Measurements from ENCODE around the gene IL24. TPM values are rescaled to one million over a fixed set of nuclear protein-coding genes. Genes with fewer than 3 reads are reported as not detected.

The IL24 gene
- total and polyA plus RNA-seq, 7 experiments from 2014 or later: 0.51 to 28.4 (median 27.9) TPM; not detected in 4

GRCh38 chr1:206941766-206942418 lies 44.6 kb downstream of the IL24 start:
- H3K4me3 Mint-ChIP-seq: no peak overlapping the region
- H3K27ac Mint-ChIP-seq: no peak overlapping the region
- ChIA-PET CTCF (interaction anchor here (1.4 to 19.1 kb wide), 4 partner anchors 9 to 202 kb away, joined by 4 to 343 read pairs (median 10); partner anchors contain the start of gene FCMR), POLR2A (interaction anchor here (0.5 to 1.4 kb wide), 3 partner anchors 20 to 33 kb away, joined by 3 to 4 read pairs (median 3); partner anchors contain the start of gene FCMR)
- no peaks in the 10 kb centered on the region for H3K9me3 Mint-ChIP-seq
- H3K4me3 ChIP-seq (ENCODE audit: low read length): no peak overlapping the region
- no peak for ATAC-seq
- H3K36me3 ChIP-seq (ENCODE audit: control insufficient read depth in 2 of 3, insufficient read depth in 3 of 3, low read length in 3 of 3): no peaks in the 10 kb centered on the region
- H3K4me1 ChIP-seq (ENCODE audit: control insufficient read depth in 2 of 2, insufficient read depth in 2 of 2, low read length in 2 of 2): peaks cover 0 to 6% of the 10 kb centered on the region in 2 donors
- DNase-seq: no peak
- H3K27me3 Mint-ChIP-seq: peaks cover 0 to 45% (median 8%) of the 10 kb centered on the region in 5 donors
- H3K27ac ChIP-seq (ENCODE audit: low read depth, low read length): no peak overlapping the region
- no peaks in the 10 kb centered on the region for H3K27me3 ChIP-seq (ENCODE audit: control insufficient read depth in 2 of 2, insufficient read depth in 2 of 2, low read length in 2 of 2)
- no peaks in the 10 kb centered on the region for H3K36me3 Mint-ChIP-seq
- intact Hi-C loops (cut with micrococcal nuclease): no loop called here
- H3K4me1 Mint-ChIP-seq: peaks cover 0 to 7% (median 0%) of the 10 kb centered on the region in 7 donors
- no peaks in the 10 kb centered on the region for H3K9me3 ChIP-seq (ENCODE audit: control insufficient read depth in 2 of 3, low read length in 3 of 3)

GRCh38 chr1:206944703-206945102 lies 47.5 kb downstream of the IL24 start:
- Histone ChIP-seq H3K27me3 (ENCODE audit: control insufficient read depth in 2 of 2, insufficient read depth in 2 of 2, low read length in 2 of 2) (no peaks in the 10 kb centered on the region), H3K27ac (ENCODE audit: low read depth, low read length) (no peak overlapping the region), H3K4me1 (ENCODE audit: control insufficient read depth in 2 of 2, insufficient read depth in 2 of 2, low read length in 2 of 2) (peaks cover 0 to 6% of the 10 kb centered on the region in 2 donors), H3K4me3 (ENCODE audit: low read length) (no peak overlapping the region), H3K36me3 (ENCODE audit: control insufficient read depth in 2 of 3, insufficient read depth in 3 of 3, low read length in 3 of 3) (no peaks in the 10 kb centered on the region), H3K9me3 (ENCODE audit: control insufficient read depth in 2 of 3, low read length in 3 of 3) (no peaks in the 10 kb centered on the region)
- POLR2A ChIA-PET: interaction anchor here (0.7 kb wide), 1 partner anchor 9 kb away, joined by 3 read pairs; no protein-coding TSS in a partner anchor
- Mint-ChIP-seq H3K9me3 (peaks cover 0 to 1% (median 0%) of the 10 kb centered on the region in 11 donors), H3K4me1 (peaks cover 0 to 7% (median 0%) of the 10 kb centered on the region in 7 donors), H3K4me3 (no peak overlapping the region), H3K36me3 (peaks cover 0 to under 1% (median 0%) of the 10 kb centered on the region in 5 donors), H3K27ac (no peak overlapping the region), H3K27me3 (peaks cover 0 to 56% (median 8%) of the 10 kb centered on the region in 5 donors)
- CTCF ChIA-PET: interaction anchor here (1.0 to 1.1 kb wide), 2 partner anchors 11 to 38 kb away, joined by 4 read pairs; no protein-coding TSS in a partner anchor
- ATAC-seq (peak; percentile 55), DNase-seq (no peak)
- intact Hi-C loops (cut with micrococcal nuclease): no loop called here

- no peak overlapping the region for H3K4me3 ChIP-seq (ENCODE audit: low read length)
- ChIA-PET POLR2A (interaction anchor here (0.7 to 0.9 kb wide), 2 partner anchors 10 to 39 kb away, joined by 3 read pairs; no protein-coding TSS in a partner anchor), CTCF (interaction anchor here (0.6 to 1.0 kb wide), 2 partner anchors 10 to 37 kb away, joined by 3 to 4 read pairs; no protein-coding TSS in a partner anchor)
- H3K27ac ChIP-seq (ENCODE audit: low read depth, low read length): no peak overlapping the region
- no peaks in the 10 kb centered on the region for H3K27me3 ChIP-seq (ENCODE audit: control insufficient read depth in 2 of 2, insufficient read depth in 2 of 2, low read length in 2 of 2)
- Mint-ChIP-seq H3K36me3 (peaks cover 0 to 5% (median 0%) of the 10 kb centered on the region in 5 donors), H3K27ac (no peak overlapping the region), H3K4me1 (peaks cover 0 to 7% (median 0%) of the 10 kb centered on the region in 7 donors), H3K9me3 (peaks cover 0 to 6% (median 0%) of the 10 kb centered on the region in 11 donors), H3K27me3 (peaks cover 0 to 48% (median 8%) of the 10 kb centered on the region in 5 donors), H3K4me3 (no peak overlapping the region)
- ATAC-seq (no peak), DNase-seq (no peak)
- H3K4me1 ChIP-seq (ENCODE audit: control insufficient read depth in 2 of 2, insufficient read depth in 2 of 2, low read length in 2 of 2): peaks cover 0 to 6% of the 10 kb centered on the region in 2 donors
- H3K36me3 ChIP-seq (ENCODE audit: control insufficient read depth in 2 of 3, insufficient read depth in 3 of 3, low read length in 3 of 3): no peaks in the 10 kb centered on the region
- H3K9me3 ChIP-seq (ENCODE audit: control insufficient read depth in 2 of 3, low read length in 3 of 3): no peaks in the 10 kb centered on the region
- intact Hi-C loops (cut with micrococcal nuclease): no loop called here
Observed at GRCh38 chr1:206945779-206946178, 48.5 kb downstream of the IL24 start.

GRCh38 chr1:206946261-206946660 lies 49.0 kb downstream of the IL24 start, which contains the start of gene PIGR:
Gene PIGR, minus strand, starts transcription at chr1:206946466. Its CDS starts 5,935 bp downstream, at chr1:206940531.
- Histone ChIP-seq H3K4me3 (ENCODE audit: low read length) (no peak within 1 kb of the TSS), H3K9me3 (ENCODE audit: control insufficient read depth in 2 of 3, low read length in 3 of 3) (no peaks in the 10 kb centered on the region), H3K27me3 (ENCODE audit: control insufficient read depth in 2 of 2, insufficient read depth in 2 of 2, low read length in 2 of 2) (no peaks in the 10 kb centered on the region), H3K4me1 (ENCODE audit: control insufficient read depth in 2 of 2, insufficient read depth in 2 of 2, low read length in 2 of 2) (peaks cover 0 to 6% of the 10 kb centered on the region in 2 donors), H3K36me3 (ENCODE audit: control insufficient read depth in 2 of 3, insufficient read depth in 3 of 3, low read length in 3 of 3) (no peaks in the 10 kb centered on the region), H3K27ac (ENCODE audit: low read depth, low read length) (no peak within 1 kb of the TSS)
- ATAC-seq (no peak), DNase-seq (no peak)
- peaks cover 0 to 6% (median 0%) of the 10 kb centered on the region in 11 donors for H3K9me3 Mint-ChIP-seq
- ChIA-PET POLR2A (no interaction called here), CTCF (interaction anchor here (1.6 kb wide), 1 partner anchor 36 kb away, joined by 4 read pairs; no protein-coding TSS in a partner anchor)
- peaks cover 0 to 43% (median 8%) of the 10 kb centered on the region in 5 donors for H3K27me3 Mint-ChIP-seq
- intact Hi-C loops (cut with micrococcal nuclease): no loop called here
- peak within 1 kb of the TSS in 1 of 10 donors; percentile 20 for H3K4me3 Mint-ChIP-seq
- H3K4me1 Mint-ChIP-seq: peaks cover 0 to 7% (median 0%) of the 10 kb centered on the region in 7 donors
- H3K27ac Mint-ChIP-seq: no peak within 1 kb of the TSS
- H3K36me3 Mint-ChIP-seq: peaks cover 0 to 5% (median 0%) of the 10 kb centered on the region in 5 donors

- DNase-seq: no peak
- Mint-ChIP-seq H3K36me3 (peaks cover 0 to 5% (median 0%) of the 10 kb centered on the region in 5 donors), H3K27ac (no peak overlapping the region), H3K4me3 (no peak overlapping the region), H3K9me3 (peaks cover 0 to 6% (median 0%) of the 10 kb centered on the region in 11 donors), H3K27me3 (peaks cover 0 to 42% (median 8%) of the 10 kb centered on the region in 5 donors), H3K4me1 (peaks cover 0 to 7% (median 0%) of the 10 kb centered on the region in 7 donors)
- no peak overlapping the region for H3K4me3 ChIP-seq (ENCODE audit: low read length)
- peaks cover 0 to 6% of the 10 kb centered on the region in 2 donors for H3K4me1 ChIP-seq (ENCODE audit: control insufficient read depth in 2 of 2, insufficient read depth in 2 of 2, low read length in 2 of 2)
- H3K9me3 ChIP-seq (ENCODE audit: control insufficient read depth in 2 of 3, low read length in 3 of 3): no peaks in the 10 kb centered on the region
- intact Hi-C loops (cut with micrococcal nuclease): no loop called here
- H3K27me3 ChIP-seq (ENCODE audit: control insufficient read depth in 2 of 2, insufficient read depth in 2 of 2, low read length in 2 of 2): no peaks in the 10 kb centered on the region
- ChIA-PET CTCF (interaction anchor here (1.6 to 2.8 kb wide), 2 partner anchors 15 to 35 kb away, joined by 4 to 15 read pairs; no protein-coding TSS in a partner anchor), POLR2A (interaction anchor here (0.7 kb wide), 2 partner anchors 70 to 131 kb away, joined by 3 to 4 read pairs; no protein-coding TSS in a partner anchor)
- H3K27ac ChIP-seq (ENCODE audit: low read depth, low read length): no peak overlapping the region
- ATAC-seq: no peak
- H3K36me3 ChIP-seq (ENCODE audit: control insufficient read depth in 2 of 3, insufficient read depth in 3 of 3, low read length in 3 of 3): no peaks in the 10 kb centered on the region
Observed at GRCh38 chr1:206947255-206947654, 50.0 kb downstream of the IL24 start.

- Histone ChIP-seq H3K4me1 (ENCODE audit: control insufficient read depth in 2 of 2, insufficient read depth in 2 of 2, low read length in 2 of 2) (peaks cover 0 to 4% of the 10 kb centered on the region in 2 donors), H3K9me3 (ENCODE audit: control insufficient read depth in 2 of 3, low read length in 3 of 3) (no peaks in the 10 kb centered on the region), H3K27ac (ENCODE audit: low read depth, low read length) (no peak overlapping the region), H3K4me3 (ENCODE audit: low read length) (no peak overlapping the region), H3K36me3 (ENCODE audit: control insufficient read depth in 2 of 3, insufficient read depth in 3 of 3, low read length in 3 of 3) (no peaks in the 10 kb centered on the region), H3K27me3 (ENCODE audit: control insufficient read depth in 2 of 2, insufficient read depth in 2 of 2, low read length in 2 of 2) (no peaks in the 10 kb centered on the region)
- ATAC-seq (no peak), DNase-seq (no peak)
- Mint-ChIP-seq H3K4me3 (no peak overlapping the region), H3K36me3 (peaks cover 0 to 5% (median 0%) of the 10 kb centered on the region in 5 donors), H3K9me3 (peaks cover 0 to 6% (median 0%) of the 10 kb centered on the region in 11 donors), H3K27me3 (peaks cover 0 to 35% (median 8%) of the 10 kb centered on the region in 5 donors), H3K27ac (no peak overlapping the region), H3K4me1 (peaks cover 0 to 7% (median 0%) of the 10 kb centered on the region in 7 donors)
- ChIA-PET CTCF (interaction anchor here (2.8 kb wide), 1 partner anchor 16 kb away, joined by 15 read pairs; no protein-coding TSS in a partner anchor), POLR2A (interaction anchor here (0.7 to 1.5 kb wide), 2 partner anchors 44 to 79 kb away, joined by 3 to 4 read pairs; no protein-coding TSS in a partner anchor)
- intact Hi-C loops (cut with micrococcal nuclease): no loop called here
Observed at GRCh38 chr1:206949208-206949607, 52.0 kb downstream of the IL24 start.

Measured in naive thymus-derived CD4-positive, alpha-beta T cell (primary cell).